Placental pericyte (primary cell): ENCODE measurements around the gene TDRD6. TPM values are rescaled to one million over a fixed set of nuclear protein-coding genes. Genes with fewer than 3 reads are reported as not detected.

ENCODE experiments used
- total RNA-seq: library from RNA; depleted of rRNA; stranded (reverse); fragments of >200 nt; gene quantifications from 2 replicates; pipeline ENCODE4 v1.2.3, GENCODE V29; 2012

TDRD6 gene, protein sequence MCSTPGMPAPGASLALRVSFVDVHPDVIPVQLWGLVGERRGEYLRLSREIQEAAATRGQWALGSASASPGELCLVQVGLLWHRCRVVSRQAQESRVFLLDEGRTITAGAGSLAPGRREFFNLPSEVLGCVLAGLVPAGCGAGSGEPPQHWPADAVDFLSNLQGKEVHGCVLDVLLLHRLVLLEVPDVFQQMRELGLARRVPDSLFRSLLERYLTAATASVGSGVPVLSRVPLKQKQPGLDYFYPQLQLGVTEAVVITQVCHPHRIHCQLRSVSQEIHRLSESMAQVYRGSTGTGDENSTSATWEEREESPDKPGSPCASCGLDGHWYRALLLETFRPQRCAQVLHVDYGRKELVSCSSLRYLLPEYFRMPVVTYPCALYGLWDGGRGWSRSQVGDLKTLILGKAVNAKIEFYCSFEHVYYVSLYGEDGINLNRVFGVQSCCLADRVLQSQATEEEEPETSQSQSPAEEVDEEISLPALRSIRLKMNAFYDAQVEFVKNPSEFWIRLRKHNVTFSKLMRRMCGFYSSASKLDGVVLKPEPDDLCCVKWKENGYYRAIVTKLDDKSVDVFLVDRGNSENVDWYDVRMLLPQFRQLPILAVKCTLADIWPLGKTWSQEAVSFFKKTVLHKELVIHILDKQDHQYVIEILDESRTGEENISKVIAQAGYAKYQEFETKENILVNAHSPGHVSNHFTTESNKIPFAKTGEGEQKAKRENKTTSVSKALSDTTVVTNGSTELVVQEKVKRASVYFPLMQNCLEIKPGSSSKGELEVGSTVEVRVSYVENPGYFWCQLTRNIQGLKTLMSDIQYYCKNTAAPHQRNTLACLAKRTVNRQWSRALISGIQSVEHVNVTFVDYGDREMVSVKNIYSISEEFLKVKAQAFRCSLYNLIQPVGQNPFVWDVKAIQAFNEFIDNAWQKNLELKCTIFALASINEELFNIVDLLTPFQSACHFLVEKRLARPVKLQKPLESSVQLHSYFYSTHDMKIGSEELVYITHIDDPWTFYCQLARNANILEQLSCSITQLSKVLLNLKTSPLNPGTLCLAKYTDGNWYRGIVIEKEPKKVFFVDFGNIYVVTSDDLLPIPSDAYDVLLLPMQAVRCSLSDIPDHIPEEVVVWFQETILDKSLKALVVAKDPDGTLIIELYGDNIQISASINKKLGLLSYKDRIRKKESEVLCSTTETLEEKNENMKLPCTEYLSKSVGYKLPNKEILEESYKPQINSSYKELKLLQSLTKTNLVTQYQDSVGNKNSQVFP (N-terminal part only)
- total RNA-seq = under 0.01 TPM in 2 replicates

DNA sequence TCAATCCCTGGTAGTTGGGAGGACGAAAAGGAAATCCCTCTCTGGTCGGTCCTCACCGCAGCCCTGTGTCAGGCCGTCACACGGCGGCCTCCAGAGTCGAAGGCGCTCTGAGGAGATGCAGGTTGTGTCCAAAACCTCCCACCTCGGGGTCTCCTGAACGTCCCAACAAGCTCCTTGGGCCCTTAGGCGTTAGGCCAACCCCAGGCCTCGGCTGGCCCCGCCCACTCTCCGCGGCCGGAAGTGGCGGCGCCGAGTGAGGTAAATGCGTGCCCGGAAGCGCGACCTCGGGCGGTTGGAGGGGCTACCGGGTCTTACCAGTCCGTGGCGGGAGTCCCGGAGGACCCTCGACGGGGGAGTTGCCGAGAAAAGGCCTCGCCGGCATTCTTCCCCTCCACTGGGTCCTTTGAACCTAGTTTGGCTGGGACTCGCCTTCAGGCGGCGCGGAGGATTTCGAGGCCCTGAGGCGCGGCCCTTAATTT is at the start of gene TDRD6:
Gene TDRD6 (plus strand): TSS at position 267 of the 479 bp plus-strand sequence. CDS start 244 bp downstream, outside the sequence.

DNA sequence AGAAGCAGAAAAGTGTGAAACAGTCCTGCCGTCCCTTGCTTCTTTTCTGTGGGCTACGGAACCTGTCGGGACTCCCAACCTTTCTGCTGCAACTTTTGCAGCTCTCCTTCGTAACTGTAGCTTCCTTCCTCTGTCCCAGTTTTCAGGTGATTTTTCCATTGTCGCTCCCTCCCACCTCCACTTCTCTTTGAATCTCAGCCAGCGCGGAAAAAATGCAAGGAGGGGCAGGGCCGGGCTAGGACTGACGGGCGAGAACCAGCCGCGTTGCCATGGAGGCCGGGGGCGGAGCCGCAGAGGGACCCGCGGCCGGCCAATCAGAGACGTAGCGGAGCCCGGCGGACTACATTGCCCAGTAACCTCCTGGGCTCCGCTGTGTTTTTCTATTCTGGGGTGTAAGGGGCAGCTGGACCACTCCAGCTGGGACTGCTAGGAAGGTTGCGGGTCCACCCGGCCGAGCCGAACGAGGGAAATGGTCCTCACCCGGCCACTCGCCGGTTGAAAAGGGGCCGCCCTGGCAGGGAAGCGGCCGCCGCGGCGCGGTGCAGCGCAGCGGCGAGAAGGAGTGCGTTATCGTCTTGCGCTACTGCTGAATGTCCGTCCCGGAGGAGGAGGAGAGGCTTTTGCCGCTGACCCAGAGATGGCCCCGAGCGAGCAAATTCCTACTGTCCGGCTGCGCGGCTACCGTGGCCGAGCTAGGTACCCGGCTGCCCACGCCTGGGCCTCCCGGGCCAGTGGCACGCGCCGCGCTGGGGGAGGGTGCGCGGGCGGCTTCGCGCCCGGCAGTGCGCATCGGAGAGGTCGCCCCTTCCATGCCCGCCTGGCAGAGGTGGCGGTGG is 34.9 kb upstream of the TDRD6 start, which contains the start of the genes CYP39A1 and SLC25A27:
Gene CYP39A1 (minus strand): TSS at position 216 of the 836 bp plus-strand sequence. CDS start 236 bp downstream, outside the sequence.
Gene SLC25A27 (plus strand): TSS at position 373 of the 836 bp plus-strand sequence. CDS start 218 bp downstream, at position 591.

DNA sequence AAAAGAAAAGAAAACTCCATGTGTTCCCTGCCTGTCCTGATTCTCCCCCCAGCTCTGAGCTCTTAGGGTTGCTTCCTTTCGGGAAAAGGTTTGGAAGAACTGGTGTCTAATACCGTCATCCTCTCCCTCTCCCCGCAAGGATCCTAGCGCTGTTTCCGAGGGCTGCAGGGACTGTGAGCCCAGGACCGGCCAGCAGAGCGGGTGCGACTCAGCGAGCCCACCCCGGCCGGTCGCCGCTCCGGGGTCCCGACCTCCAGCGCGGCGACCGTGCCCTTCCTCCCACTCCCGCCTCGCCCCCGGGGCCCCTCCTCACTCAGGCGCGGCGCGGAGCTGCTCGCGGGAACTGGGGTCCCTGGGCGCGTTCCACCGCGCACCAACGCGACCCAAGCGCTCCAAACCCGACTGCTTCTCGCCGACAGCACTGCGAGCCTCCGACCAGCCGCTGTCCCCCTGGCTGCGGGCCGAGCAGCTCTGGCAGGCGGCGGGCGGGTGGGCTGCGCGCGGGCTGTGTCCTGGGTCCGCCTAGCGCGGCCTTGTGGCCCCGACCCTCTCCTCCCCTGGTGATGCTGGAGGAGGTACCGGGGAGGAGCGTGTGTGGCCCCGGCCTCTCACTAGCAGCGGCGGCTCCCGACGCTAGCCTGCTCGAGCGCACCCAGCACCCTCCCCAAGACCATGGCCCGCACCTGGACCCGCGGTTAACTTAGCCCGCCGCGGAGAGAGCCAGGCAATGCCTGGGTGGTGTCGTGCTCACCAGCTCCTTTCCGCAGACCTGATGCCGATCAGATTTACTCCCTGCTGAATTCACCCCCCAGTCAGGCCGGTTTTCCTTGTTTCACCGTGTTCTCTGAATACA is 47.4 kb downstream of the TDRD6 start, which contains the start of gene PLA2G7:
Gene PLA2G7 (minus strand): TSS at position 509 of the 853 bp plus-strand sequence. CDS start 12,484 bp downstream, outside the sequence.

DNA sequence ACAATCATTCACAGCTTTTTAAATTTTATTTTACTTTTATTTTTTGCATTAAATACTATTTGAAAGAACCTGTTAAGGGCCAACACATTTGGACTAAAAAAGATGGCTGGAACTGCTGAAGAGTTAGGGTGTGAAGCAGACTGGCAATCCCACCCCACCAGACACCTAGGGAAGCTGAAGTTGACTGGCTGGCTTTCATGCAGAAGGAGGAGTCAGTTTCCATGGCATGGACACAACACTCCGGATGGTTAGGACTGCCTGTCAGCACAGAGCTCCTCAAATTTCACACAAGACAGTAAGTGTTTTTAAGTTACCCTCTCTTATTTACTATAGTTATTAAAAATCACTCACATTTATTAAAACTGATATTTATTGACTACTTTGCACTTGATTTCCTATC is 59.0 kb downstream of the TDRD6 start, which contains the start of gene ANKRD66:
Gene ANKRD66 (plus strand): TSS at position 238 of the 400 bp plus-strand sequence. CDS start 5,016 bp downstream, outside the sequence.

Other genes starting within 250 kb of the TDRD6 start
- 0.88 and 2.7 TPM in 2 replicates for gene RCAN2, start 196.4 kb upstream of the TDRD6 start, total RNA-seq
- 0.22 and 6.3 TPM in 2 replicates for gene CYP39A1, start 35.1 kb upstream of the TDRD6 start, total RNA-seq
- 1.1 and 4.0 TPM in 2 replicates for gene SLC25A27, start 34.9 kb upstream of the TDRD6 start, total RNA-seq
- gene PLA2G7, start 47.5 kb downstream of the TDRD6 start, total RNA-seq = 0.14 TPM in 1 of 2 replicates, not detected in the other
- gene ANKRD66, start 59.0 kb downstream of the TDRD6 start, total RNA-seq = not detected in 2 replicates
- not detected in 2 replicates for gene MEP1A, start 105.5 kb downstream of the TDRD6 start, total RNA-seq
- gene ADGRF5, start 234.1 kb downstream of the TDRD6 start, total RNA-seq = 0.22 and 0.86 TPM in 2 replicates